ENCODE measurements around the gene LOC128125822.
"Not testable (repeated sequence)": the region's sequence is repeated elsewhere in the genome, so short reads cannot be mapped to it uniquely, and the experiment has no call there.

- not testable (repeated sequence) for TF ChIP-seq CTCF, POLR2A (IDR thresholded peaks at IDR 0.05)
Measured at GRCh38 chr6:63522911-63523287, 49.4 kb upstream of the LOC128125822 start.

Measured in right lobe of liver (tissue), 4 donors.